ENCODE data around the gene NSG1. TPM values are rescaled to one million over a fixed set of nuclear protein-coding genes. Genes with fewer than 3 reads are reported as not detected.

NSG1 gene
- total RNA-seq, 2 donors from 2014 or later = 0.27 to 0.56 TPM

GRCh38 chr4:4411906-4412305 is 25.0 kb downstream of the NSG1 start:
- no peak for TF ChIP-seq CTCF (IDR thresholded peaks at IDR 0.05)
- DNase-seq (ENCODE audit: low spot score) = no peak

GRCh38 chr4:4412641-4413372 is 25.9 kb downstream of the NSG1 start:
- no peaks in the 10 kb centered on the region for H3K4me1 ChIP-seq (ENCODE audit: control insufficient read depth in 1 of 2, low read depth in 2 of 2)
- no peaks in the 10 kb centered on the region for H3K27me3 ChIP-seq (replicated peaks; ENCODE audit: insufficient read depth)
- ATAC-seq (ENCODE audit: insufficient number of reproducible peaks, low FRiP score, low read depth) = no peak
- no peaks in the 10 kb centered on the region for H3K9me3 ChIP-seq
- no peak for DNase-seq (ENCODE audit: low spot score)
- no peak overlapping the region for H3K4me3 ChIP-seq
- TF ChIP-seq CTCF (IDR thresholded peaks at IDR 0.05) = no peak
- peaks cover 5% of the 10 kb centered on the region for H3K36me3 ChIP-seq
- no peak overlapping the region for H3K27ac ChIP-seq

More at GRCh38 chr4:4411906-4412305, 25.0 kb downstream of the NSG1 start:
- Histone ChIP-seq H3K4me1 (ENCODE audit: control insufficient read depth in 1 of 2, low read depth in 2 of 2) (no peaks in the 10 kb centered on the region), H3K27ac (no peak overlapping the region), H3K36me3 (peaks cover 3% of the 10 kb centered on the region), H3K4me3 (no peak overlapping the region), H3K9me3 (no peaks in the 10 kb centered on the region), H3K27me3 (replicated peaks; ENCODE audit: insufficient read depth) (no peaks in the 10 kb centered on the region)
- no peak for ATAC-seq (ENCODE audit: insufficient number of reproducible peaks, low FRiP score, low read depth)

- Histone ChIP-seq H3K27ac (no peak overlapping the region), H3K27me3 (replicated peaks; ENCODE audit: insufficient read depth) (no peaks in the 10 kb centered on the region), H3K9me3 (no peaks in the 10 kb centered on the region), H3K36me3 (peaks cover 5% of the 10 kb centered on the region), H3K4me3 (no peak overlapping the region), H3K4me1 (ENCODE audit: control insufficient read depth in 1 of 2, low read depth in 2 of 2) (no peaks in the 10 kb centered on the region)
- no peak for ATAC-seq (ENCODE audit: insufficient number of reproducible peaks, low FRiP score, low read depth)
- TF ChIP-seq CTCF (IDR thresholded peaks at IDR 0.05) = no peak
- no peak for DNase-seq (ENCODE audit: low spot score)
These were observed 26.4 kb downstream of the NSG1 start for GRCh38 chr4:4413373-4413725.

GRCh38 chr4:4413806-4414205 is 26.9 kb downstream of the NSG1 start:
- Histone ChIP-seq H3K4me1 (ENCODE audit: control insufficient read depth in 1 of 2, low read depth in 2 of 2) (no peaks in the 10 kb centered on the region), H3K36me3 (peaks cover 10% of the 10 kb centered on the region), H3K27ac (no peak overlapping the region), H3K27me3 (replicated peaks; ENCODE audit: insufficient read depth) (no peaks in the 10 kb centered on the region), H3K9me3 (no peaks in the 10 kb centered on the region), H3K4me3 (no peak overlapping the region)
- ATAC-seq (ENCODE audit: insufficient number of reproducible peaks, low FRiP score, low read depth) (no peak), DNase-seq (ENCODE audit: low spot score) (no peak)
- no peak for TF ChIP-seq CTCF (IDR thresholded peaks at IDR 0.05)

GRCh38 chr4:4415107-4415805 is 28.4 kb downstream of the NSG1 start:
- H3K27ac ChIP-seq = no peak overlapping the region
- TF ChIP-seq CTCF (IDR thresholded peaks at IDR 0.05) = no peak
- H3K27me3 ChIP-seq (replicated peaks; ENCODE audit: insufficient read depth) = no peaks in the 10 kb centered on the region
- DNase-seq (ENCODE audit: low spot score) (no peak), ATAC-seq (ENCODE audit: insufficient number of reproducible peaks, low FRiP score, low read depth) (no peak)
- H3K9me3 ChIP-seq = no peaks in the 10 kb centered on the region
- no peaks in the 10 kb centered on the region for H3K4me1 ChIP-seq (ENCODE audit: control insufficient read depth in 1 of 2, low read depth in 2 of 2)
- no peak overlapping the region for H3K4me3 ChIP-seq
- peaks cover 23% of the 10 kb centered on the region for H3K36me3 ChIP-seq
